Large intestine (tissue), 3 donors: ENCODE measurements around the gene NAA10. TPM values are rescaled to one million over a fixed set of nuclear protein-coding genes. Genes with fewer than 3 reads are reported as not detected.

Experiments
- DNase-seq, 2 donors: peaks; one replicate each; pipeline versions ENCODE4 v3.0.0 to v3.0.0-alpha.2; 2013
- H3K27ac ChIP-seq: one replicate; pipeline ENCODE4 v1.5.1; 2013; ENCODE audit warnings: low read length
- H3K27me3 ChIP-seq: 2 replicates; pipeline ENCODE4 v1.6.1; 2013; ENCODE audit warnings: low read length; ENCODE audit not compliant: control insufficient read depth, insufficient read depth
- H3K36me3 ChIP-seq: 2 replicates; pipeline ENCODE4 v1.6.1; 2013; ENCODE audit warnings: low read length; ENCODE audit not compliant: control insufficient read depth, insufficient read depth
- H3K4me1 ChIP-seq: one replicate; pipeline ENCODE4 v1.6.1; 2013; ENCODE audit warnings: low read length; ENCODE audit not compliant: control insufficient read depth, insufficient read depth
- H3K4me3 ChIP-seq: one replicate; pipeline ENCODE4 v1.5.1; 2013; ENCODE audit warnings: low read length
- H3K9me3 ChIP-seq: one replicate; pipeline ENCODE4 v1.6.1; 2013; ENCODE audit warnings: mild to moderate bottlenecking, low read depth, low read length, moderate library complexity; ENCODE audit not compliant: control insufficient read depth
- WGBS: methylation state at CpG from one replicate; pipeline ENCODE4 v1.1.5; 2013; ENCODE audit warnings: low lambda C conversion rate; ENCODE audit not compliant: insufficient coverage; 5-methylcytosine and 5-hydroxymethylcytosine counted together
- polyA plus RNA-seq: library from polyadenylated mRNA; unstranded; fragments of 120-200 nt; gene quantifications from one replicate; pipeline ENCODE4 v1.2.1, GENCODE V29; 2013

The NAA10 gene
- polyA plus RNA-seq, 1 donor: 73.6 TPM

DNA sequence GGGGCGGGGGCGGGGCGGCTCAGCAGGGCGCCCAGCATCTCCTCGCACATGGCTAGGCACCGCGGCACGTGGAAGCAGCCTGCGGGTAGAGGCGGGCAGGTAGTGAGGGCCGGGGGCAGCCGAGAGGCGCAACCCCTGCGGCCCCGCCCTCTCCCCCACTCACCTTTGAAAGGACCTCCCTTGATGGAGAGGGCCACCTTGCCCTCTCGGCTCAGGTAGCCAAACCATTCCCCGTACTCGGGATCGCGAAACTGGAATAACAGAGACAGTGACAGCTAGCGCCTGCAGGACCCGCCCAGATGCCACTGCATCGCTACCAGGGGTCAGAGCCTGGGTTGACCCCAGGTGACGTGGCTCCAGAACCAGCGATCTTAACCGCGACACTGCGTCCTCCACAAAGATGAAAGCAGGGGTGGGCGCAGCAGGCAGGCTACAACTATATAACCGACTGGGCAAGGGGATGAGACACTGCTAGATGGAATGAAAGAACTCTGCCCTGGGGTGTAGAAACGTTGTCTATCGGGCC, 552 bp upstream of the NAA10 start:
- peak overlapping the region; percentile 17 for H3K27ac ChIP-seq
- WGBS: no CpG with 5 or more reads among the region's 32 CpGs
- DNase-seq: peak in 1 of 2 donors; percentile 44

DNA sequence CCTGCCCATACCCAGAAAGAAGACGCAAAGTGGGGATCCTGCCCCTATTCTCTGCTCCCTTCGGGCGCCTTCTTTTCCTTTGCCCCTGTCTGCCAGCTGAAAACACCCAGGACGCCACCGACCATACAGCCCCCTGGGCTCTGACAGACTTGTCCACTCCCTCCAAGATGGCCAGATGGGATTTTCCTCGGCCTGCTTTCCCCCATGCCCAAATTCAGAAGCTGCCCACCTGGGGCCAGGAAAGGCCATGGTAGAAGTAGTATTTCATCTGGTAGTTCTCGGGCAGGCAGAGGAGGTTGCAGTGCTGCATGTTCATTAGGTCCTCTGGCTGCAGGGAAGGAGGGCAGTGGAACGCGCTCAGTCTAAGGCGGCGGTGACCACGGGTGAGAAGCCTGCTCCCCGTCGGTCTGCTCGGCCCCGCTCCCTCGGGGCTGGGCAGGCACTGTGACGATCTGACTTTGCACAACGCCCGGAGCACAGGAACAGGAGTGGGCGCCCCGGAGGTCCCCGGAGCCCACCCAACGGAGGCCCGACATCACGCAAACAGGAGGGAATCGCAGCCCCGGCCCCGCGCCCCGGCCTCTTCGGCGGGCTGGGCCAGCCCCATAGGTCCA, 582 bp downstream of the NAA10 start:
- no peak for DNase-seq
- Histone ChIP-seq H3K27ac (no peak overlapping the region), H3K36me3 (peaks cover 32% of the 10 kb centered on the region), H3K9me3 (no peaks in the 10 kb centered on the region), H3K4me1 (peaks cover 14% of the 10 kb centered on the region), H3K4me3 (peak overlapping the region; percentile 63), H3K27me3 (no peaks in the 10 kb centered on the region)
- WGBS: no CpG with 5 or more reads among the region's 33 CpGs

More for the DNA sequence above, 552 bp upstream of the NAA10 start:
- peak overlapping the region; percentile 35 for H3K4me3 ChIP-seq
- H3K27me3 ChIP-seq: no peaks in the 10 kb centered on the region
- H3K36me3 ChIP-seq: peaks cover 31% of the 10 kb centered on the region
- H3K4me1 ChIP-seq: peaks cover 10% of the 10 kb centered on the region
- H3K9me3 ChIP-seq: no peaks in the 10 kb centered on the region

- DNase-seq: no peak
- H3K27me3 ChIP-seq: no peaks in the 10 kb centered on the region
- H3K36me3 ChIP-seq: peaks cover 30% of the 10 kb centered on the region
- H3K27ac ChIP-seq: no peak overlapping the region
- no peaks in the 10 kb centered on the region for H3K9me3 ChIP-seq
- peak overlapping the region; percentile 63 for H3K4me3 ChIP-seq
- no CpG with 5 or more reads among the region's 7 CpGs for WGBS
- peaks cover 19% of the 10 kb centered on the region for H3K4me1 ChIP-seq
Measured at GRCh38 chrX:153933748-153934147, 1.1 kb downstream of the NAA10 start.

DNA sequence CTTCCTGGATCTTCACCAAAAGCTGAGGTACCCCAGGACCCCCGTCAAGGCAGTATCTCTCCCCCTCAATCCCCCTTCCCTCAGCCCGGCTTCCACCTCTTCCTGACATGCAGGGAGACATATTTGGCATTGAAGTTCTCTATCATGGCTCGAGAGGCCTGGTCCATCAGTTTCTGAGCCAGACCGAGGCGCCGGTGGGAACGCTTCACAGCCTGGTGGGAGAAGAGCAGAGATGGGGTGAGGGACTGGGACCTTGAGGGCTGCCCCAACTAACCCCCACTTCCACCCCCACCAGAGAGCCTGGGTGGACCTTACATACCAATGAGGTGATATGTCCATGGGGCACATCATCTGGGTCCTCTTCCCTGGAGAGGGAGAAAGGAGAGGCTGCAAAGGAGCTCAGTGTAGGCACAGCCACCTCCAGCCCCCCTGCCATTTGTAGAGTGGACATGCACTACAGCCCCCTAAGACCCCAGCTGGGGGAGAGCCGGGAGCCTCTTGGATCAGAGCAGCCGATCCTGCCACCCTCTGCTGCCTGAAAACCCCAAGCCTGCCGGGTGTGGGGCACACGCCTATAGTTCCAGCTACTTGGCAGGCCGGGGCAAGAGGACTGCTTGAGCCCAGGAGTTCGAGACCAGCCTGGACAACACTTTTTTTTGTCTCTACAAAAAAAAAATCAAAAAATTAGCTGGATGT, 2.5 kb downstream of the NAA10 start:
- Histone ChIP-seq H3K36me3 (peaks cover 30% of the 10 kb centered on the region), H3K27me3 (no peaks in the 10 kb centered on the region), H3K9me3 (no peaks in the 10 kb centered on the region), H3K27ac (no peak overlapping the region), H3K4me1 (peaks cover 19% of the 10 kb centered on the region), H3K4me3 (no peak overlapping the region)
- WGBS: no CpG with 5 or more reads among the region's 13 CpGs
- no peak for DNase-seq

GRCh38 chrX:153931748-153932147, 3.1 kb downstream of the NAA10 start:
- Histone ChIP-seq H3K9me3 (no peaks in the 10 kb centered on the region), H3K36me3 (peaks cover 30% of the 10 kb centered on the region), H3K4me1 (peaks cover 24% of the 10 kb centered on the region), H3K27ac (no peak overlapping the region), H3K4me3 (no peak overlapping the region), H3K27me3 (no peaks in the 10 kb centered on the region)
- DNase-seq: no peak
- no CpG with 5 or more reads among the region's 13 CpGs for WGBS

DNA sequence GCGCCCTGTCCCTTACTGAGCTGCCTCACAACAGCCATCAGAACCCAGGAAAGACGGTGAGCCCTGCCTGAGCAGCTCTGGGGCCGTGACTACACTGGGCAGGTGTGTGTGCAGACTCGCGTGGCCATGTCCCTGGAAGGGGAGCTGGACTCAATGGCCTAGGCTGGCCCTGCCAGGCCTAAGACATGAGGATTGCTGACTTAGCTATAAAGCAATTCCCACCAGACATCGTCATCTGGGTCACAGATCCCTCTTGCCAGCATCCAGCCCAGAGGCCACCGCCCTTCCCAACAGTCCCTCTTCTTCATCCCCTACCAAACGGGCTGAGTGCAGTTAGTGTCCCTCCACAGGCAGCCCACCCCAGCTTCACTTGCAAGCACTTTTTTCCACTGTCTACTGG, 3.7 kb downstream of the NAA10 start:
- H3K9me3 ChIP-seq: no peaks in the 10 kb centered on the region
- H3K27ac ChIP-seq: no peak overlapping the region
- no CpG with 5 or more reads among the region's 8 CpGs for WGBS
- H3K4me1 ChIP-seq: peaks cover 29% of the 10 kb centered on the region
- no peak overlapping the region for H3K4me3 ChIP-seq
- H3K36me3 ChIP-seq: peaks cover 30% of the 10 kb centered on the region
- DNase-seq: no peak
- no peaks in the 10 kb centered on the region for H3K27me3 ChIP-seq

DNA sequence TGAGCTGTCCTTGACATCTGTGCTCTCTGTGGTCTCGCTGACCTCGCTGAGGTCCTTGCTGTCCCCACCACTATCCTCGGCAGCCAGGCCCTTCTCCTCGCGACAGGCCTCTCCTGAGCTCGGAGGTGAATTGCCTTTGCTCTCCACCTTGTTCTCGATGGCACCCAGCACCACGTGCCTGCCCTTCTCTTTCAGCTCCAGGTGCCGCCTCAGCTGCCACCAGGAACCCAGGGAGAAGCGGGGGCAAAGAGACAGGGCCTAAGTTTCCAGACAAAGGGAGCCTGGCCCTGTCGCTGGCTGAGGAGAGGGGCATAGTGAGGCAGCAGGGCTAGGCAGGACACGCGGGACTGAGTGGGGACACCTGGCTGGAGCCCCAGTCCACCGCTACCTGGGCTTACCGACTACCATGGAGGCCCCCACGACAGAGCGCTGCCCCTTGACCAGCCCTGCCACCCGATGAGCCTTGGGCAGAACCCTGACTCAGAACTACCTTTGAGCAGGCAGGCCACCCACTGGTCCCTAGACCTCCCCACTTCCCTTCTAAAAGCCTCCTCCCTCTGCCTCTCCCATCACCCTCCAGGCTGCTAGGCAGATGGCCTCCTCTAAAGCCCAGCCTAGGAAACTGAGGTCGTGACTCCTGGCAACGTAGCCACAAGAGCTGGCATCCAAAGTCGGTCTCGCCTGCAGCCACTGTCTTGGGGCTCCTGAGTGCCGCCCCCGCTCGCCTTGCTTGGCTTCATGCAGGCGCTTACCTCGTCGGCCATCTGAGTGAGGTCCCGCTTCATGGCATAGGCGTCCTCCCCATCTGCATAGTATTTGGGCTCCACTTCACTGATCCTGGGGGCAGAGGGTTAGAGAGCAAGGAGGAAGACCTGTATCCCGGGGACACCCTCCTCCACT, 4.6 kb downstream of the NAA10 start:
- no peaks in the 10 kb centered on the region for H3K27me3 ChIP-seq
- H3K27ac ChIP-seq: no peak overlapping the region
- WGBS: no CpG with 5 or more reads among the region's 31 CpGs
- H3K36me3 ChIP-seq: peaks cover 30% of the 10 kb centered on the region
- peaks cover 30% of the 10 kb centered on the region for H3K4me1 ChIP-seq
- no peak overlapping the region for H3K4me3 ChIP-seq
- DNase-seq: no peak
- H3K9me3 ChIP-seq: no peaks in the 10 kb centered on the region

DNA sequence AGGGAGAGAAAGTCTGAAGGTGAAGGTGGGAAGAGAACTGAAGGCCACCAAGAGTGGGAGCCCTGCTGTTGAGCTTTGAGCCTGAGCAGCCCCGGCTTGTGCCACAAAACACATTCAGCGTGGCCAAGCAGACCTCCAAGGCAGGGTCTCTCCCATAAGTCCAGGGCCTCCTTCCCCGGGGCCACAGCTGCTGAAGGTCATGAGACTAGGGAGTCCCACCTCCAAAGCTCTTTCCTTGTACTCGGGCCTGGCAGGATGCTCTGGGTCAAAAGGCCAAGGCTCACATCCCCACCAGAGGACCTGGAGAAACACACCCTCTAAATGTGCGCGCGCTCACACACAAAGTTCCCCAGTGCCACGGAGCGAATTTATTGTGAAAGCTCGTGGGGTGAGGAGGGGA, 5.3 kb downstream of the NAA10 start:
- no CpG with 5 or more reads among the region's 10 CpGs for WGBS
- H3K36me3 ChIP-seq: peaks cover 30% of the 10 kb centered on the region
- H3K4me3 ChIP-seq: no peak overlapping the region
- DNase-seq: no peak
- H3K27me3 ChIP-seq: no peaks in the 10 kb centered on the region
- H3K27ac ChIP-seq: no peak overlapping the region
- no peaks in the 10 kb centered on the region for H3K9me3 ChIP-seq
- peaks cover 34% of the 10 kb centered on the region for H3K4me1 ChIP-seq

- Histone ChIP-seq H3K4me1 (peaks cover 37% of the 10 kb centered on the region), H3K4me3 (no peak overlapping the region), H3K9me3 (no peaks in the 10 kb centered on the region), H3K27ac (peak overlapping the region; percentile 81), H3K27me3 (no peaks in the 10 kb centered on the region), H3K36me3 (peaks cover 30% of the 10 kb centered on the region)
- DNase-seq: no peak
- WGBS: no CpG with 5 or more reads among the region's 9 CpGs
Measured at GRCh38 chrX:153928846-153929245, 6.0 kb downstream of the NAA10 start.
